Myometrial cell (primary cell): ENCODE results near the gene SUPT20H. TPM values are rescaled to one million over a fixed set of nuclear protein-coding genes. Genes with fewer than 3 reads are reported as not detected.

Source experiments
- total RNA-seq: library from RNA; depleted of rRNA; stranded (reverse); fragments of >200 nt; gene quantifications from 2 replicates; pipeline ENCODE4 v1.2.3, GENCODE V29; 2015

The SUPT20H gene
- total RNA-seq, result 35.5 and 40.9 TPM in 2 replicates

DNA sequence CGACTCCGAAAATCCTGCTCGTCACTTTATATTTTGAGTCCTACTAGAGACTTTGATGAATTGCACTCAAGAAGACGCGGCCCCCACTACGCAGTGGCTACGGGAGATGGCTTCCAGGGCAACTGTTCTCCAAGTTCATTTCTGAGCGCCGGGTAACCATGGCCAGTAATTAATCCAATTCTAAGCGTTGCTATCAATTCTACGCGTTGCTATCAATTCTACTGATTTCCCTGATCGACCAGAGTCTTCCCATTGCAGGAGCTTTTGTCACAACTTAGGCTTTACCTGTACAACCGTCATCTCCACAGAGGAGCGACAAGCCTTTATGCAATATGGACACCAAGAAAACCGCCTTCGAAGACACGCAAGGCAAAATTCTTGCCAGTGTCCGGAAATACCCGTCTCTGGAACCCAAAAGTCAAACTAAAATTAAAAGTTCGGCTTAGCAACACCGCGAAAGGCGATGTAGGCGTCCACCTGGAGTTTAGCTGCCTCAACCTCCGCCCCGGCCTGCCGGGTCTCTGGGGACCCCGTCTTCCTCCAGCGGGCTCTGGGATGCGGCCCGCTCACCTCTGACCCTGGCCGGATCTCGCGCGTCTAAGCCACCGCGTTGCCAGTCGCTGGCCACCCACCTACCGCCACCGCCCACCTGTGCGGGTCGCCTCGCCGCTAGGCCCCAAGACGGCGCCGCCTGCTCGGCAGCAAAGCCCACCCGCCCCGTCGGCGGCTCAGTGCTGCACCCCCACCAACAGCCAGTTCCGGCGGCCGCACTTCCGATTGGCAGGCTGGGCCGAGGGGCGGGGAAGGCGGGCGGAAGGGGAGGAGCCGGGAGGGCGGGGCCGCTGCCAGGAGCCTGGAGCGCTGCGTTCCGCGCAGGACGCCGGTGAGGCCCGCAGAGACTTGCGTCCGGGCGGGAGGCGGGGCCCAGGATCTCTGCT, at the start of gene SUPT20H:
Gene SUPT20H, minus strand, starts transcription at position 779 of the 938 bp plus-strand sequence. CDS start 8,198 bp downstream, outside the sequence.

GRCh38 chr13:37105251-37105714, 45.8 kb upstream of the SUPT20H start, which contains the start of gene CSNK1A1L:
CSNK1A1L (minus strand) TSS chr13:37105664; CDS start chr13:37105256, 408 bp downstream.

DNA sequence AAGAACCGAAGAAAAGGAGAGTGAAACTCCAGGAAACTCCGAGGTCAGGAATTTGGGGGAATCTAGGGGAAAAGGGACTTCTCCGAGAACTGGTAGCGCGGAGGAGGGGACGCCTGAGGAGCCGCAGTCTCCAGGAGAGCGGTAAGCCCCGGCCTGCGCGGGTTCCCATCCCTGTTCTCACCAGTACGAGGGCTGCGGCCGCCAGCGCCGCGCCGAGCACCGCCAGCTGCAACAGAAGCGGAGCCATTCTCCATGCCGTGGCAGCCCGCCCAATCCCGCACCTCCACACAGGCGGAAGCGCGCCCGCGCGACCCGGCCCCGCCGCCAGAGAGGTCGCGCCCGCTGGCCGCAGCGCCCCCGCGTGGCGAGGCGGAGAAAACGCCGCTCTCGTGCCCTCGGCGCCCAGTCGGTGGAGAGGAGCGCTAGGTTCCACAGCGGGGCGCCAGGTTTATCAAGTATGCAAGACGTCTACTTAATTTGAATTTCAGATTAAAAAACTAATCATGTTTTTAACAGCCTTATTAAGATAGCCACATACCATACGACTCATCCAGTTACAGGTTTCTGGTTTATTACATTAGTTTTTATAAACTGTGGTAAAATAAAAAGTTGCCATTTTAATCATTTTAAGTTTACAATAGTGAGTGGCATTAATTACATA, 60.3 kb downstream of the SUPT20H start, which contains the start of gene ALG5:
Gene ALG5, minus strand, starts transcription at position 287 of the 661 bp plus-strand sequence. Its CDS starts 40 bp downstream, at position 247.

Other genes starting within 250 kb of the SUPT20H start
- 1.2 and 1.9 TPM in 2 replicates for gene RFXAP, start 240.5 kb downstream of the SUPT20H start, total RNA-seq
- gene SMAD9, start 139.4 kb downstream of the SUPT20H start, total RNA-seq, result 3.9 and 4.6 TPM in 2 replicates
- 39.0 and 57.4 TPM in 2 replicates for gene ALG5, start 60.3 kb downstream of the SUPT20H start, total RNA-seq
- 37.6 and 72.1 TPM in 2 replicates for gene EXOSC8, start 58.9 kb downstream of the SUPT20H start, total RNA-seq
- gene CSNK1A1L, start 46.0 kb upstream of the SUPT20H start, total RNA-seq, result not detected in 2 replicates